Activated T-cell treated with anti-CD3 and anti-CD28 coated beads, Interleukin-2, amount 50 U/mL, for 4 hours (primary cell): ENCODE results near the gene FZD10. TPM values are rescaled to one million over a fixed set of nuclear protein-coding genes. Genes with fewer than 3 reads are reported as not detected.

ENCODE experiments used
- ATAC-seq, 2 donors: fragments of 200-7000 bp; cut with Tn5 transposase; one replicate each; pipeline ENCODE4 v1.10.0; 2021
- DNase-seq: peaks from one replicate; pipeline ENCODE4 v3.0.0-alpha.2; 2020
- H3K27me3 Mint-ChIP-seq: one replicate; pipeline ENCODE4 v1.8.0; 2021; ENCODE audit warnings: low read depth, mixed read lengths
- H3K36me3 Mint-ChIP-seq: one replicate; pipeline ENCODE4 v1.8.0; 2022; ENCODE audit warnings: mixed read lengths; ENCODE audit not compliant: insufficient read depth
- H3K4me1 Mint-ChIP-seq: one replicate; pipeline ENCODE4 v1.8.0; 2021; ENCODE audit warnings: low read depth, mixed read lengths
- H3K4me3 Mint-ChIP-seq: one replicate; pipeline ENCODE4 v1.8.0; 2021; ENCODE audit warnings: mild to moderate bottlenecking, moderate library complexity, mixed read lengths
- H3K9me3 Mint-ChIP-seq: one replicate; pipeline ENCODE4 v1.8.0; 2021; ENCODE audit warnings: mixed read lengths
- total RNA-seq, 3 donors: library from RNA; stranded (reverse); gene quantifications; one replicate each; pipeline ENCODE4 v1.2.1, GENCODE V29; 2021

FZD10 gene
- total RNA-seq, 3 donors from 2014 or later, result not detected

DNA sequence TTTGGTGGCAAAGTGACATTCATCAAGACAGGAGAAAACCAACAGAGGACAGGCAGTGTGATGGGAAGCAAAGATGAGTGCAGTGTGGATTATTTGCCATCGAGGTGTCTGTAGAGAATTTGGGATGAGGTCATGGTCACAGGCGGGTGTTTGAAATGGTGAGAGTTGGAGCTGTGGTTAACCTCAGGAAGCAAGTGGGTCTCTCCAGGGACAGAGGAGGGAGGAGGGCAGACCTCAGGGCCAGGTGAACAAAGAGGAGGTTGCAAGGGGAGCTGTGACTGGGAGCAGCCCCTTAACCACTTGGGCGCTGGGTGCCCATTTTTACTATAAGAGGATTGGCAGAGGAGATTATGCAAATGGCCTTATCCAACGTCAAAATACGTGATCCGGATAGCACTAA lies 7.0 kb downstream of the FZD10 start:
- no peaks in the 10 kb centered on the region for H3K36me3 Mint-ChIP-seq
- H3K9me3 Mint-ChIP-seq, result no peaks in the 10 kb centered on the region
- no peak for DNase-seq
- H3K4me3 Mint-ChIP-seq, result no peak overlapping the region
- peaks cover 27% of the 10 kb centered on the region for H3K27me3 Mint-ChIP-seq
- ATAC-seq, result no peak
- no peaks in the 10 kb centered on the region for H3K4me1 Mint-ChIP-seq

DNA sequence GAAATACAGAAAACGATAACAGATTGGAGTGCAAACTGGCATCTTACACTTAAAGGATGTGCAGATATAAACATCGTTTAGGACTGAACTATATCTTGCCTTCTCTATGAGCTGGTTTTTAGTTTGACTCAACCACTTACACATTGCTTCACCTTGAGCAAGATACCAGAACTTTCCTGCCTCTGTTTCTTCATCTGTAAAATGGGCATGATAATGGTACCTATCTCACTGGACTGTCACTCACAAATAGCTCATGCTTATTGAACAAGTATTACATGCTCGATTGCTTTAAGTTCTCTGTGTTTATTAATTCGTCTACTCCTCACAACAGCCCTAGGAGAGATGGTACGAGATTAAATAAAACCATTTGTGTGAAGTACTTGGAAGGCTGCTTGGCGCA lies 7.7 kb downstream of the FZD10 start:
- peaks cover 24% of the 10 kb centered on the region for H3K27me3 Mint-ChIP-seq
- no peak overlapping the region for H3K4me3 Mint-ChIP-seq
- ATAC-seq (no peak), DNase-seq (no peak)
- no peaks in the 10 kb centered on the region for H3K4me1 Mint-ChIP-seq
- no peaks in the 10 kb centered on the region for H3K36me3 Mint-ChIP-seq
- no peaks in the 10 kb centered on the region for H3K9me3 Mint-ChIP-seq

DNA sequence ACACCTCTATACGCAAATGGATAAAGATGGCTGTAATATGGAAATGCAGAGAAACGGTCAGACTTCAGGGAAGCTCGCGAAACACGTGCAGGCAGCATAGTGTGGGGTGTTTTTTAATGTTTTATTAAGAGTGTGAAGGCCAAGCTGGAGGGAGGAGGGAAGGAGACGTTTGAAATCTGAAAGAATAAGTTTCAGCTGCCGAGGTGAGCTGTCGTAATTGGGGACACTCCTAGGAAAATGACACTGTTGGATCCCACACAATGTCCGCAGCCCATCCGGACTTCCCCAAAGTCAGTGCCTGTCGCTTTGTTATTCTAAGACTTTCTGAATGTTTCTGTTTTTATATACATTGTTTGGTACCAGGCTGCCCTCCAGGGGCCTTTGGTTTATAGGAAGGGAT lies 8.3 kb downstream of the FZD10 start:
- Mint-ChIP-seq H3K4me1 (no peaks in the 10 kb centered on the region), H3K9me3 (no peaks in the 10 kb centered on the region), H3K27me3 (peaks cover 21% of the 10 kb centered on the region), H3K4me3 (no peak overlapping the region), H3K36me3 (no peaks in the 10 kb centered on the region)
- no peak for DNase-seq
- ATAC-seq, result no peak

DNA sequence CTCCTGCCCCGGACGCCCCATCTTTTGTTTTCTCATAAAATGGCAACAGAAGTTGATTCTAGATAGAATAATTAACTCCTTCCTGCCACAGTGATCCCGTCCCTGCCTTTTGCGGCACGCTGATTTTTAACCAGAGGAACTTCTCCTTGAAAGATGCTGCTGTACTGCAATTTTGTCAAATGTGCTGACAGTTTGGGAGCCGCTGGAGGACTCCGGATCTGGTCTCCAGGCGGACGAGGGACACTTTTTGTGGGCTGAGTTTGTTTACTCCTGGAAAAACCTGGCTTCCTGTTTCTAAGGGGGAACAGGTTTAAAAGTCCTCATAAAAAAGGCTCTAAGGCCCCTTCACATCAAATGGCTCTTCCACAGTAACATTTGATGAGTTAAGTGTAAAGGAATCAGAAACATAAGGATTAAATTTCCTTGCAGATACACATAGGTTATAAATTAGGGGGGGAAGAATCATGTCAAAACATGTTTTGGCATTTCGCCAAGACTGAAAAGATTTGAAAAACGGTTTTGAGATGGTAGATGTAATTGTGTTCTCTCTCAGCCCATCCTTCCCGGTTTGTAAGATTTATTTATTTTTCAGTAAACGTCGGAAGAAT lies 15.5 kb downstream of the FZD10 start:
- Mint-ChIP-seq H3K4me1 (no peaks in the 10 kb centered on the region), H3K9me3 (peaks cover 3% of the 10 kb centered on the region), H3K4me3 (no peak overlapping the region), H3K36me3 (no peaks in the 10 kb centered on the region), H3K27me3 (peaks cover 2% of the 10 kb centered on the region)
- ATAC-seq, result no peak
- DNase-seq, result no peak

DNA sequence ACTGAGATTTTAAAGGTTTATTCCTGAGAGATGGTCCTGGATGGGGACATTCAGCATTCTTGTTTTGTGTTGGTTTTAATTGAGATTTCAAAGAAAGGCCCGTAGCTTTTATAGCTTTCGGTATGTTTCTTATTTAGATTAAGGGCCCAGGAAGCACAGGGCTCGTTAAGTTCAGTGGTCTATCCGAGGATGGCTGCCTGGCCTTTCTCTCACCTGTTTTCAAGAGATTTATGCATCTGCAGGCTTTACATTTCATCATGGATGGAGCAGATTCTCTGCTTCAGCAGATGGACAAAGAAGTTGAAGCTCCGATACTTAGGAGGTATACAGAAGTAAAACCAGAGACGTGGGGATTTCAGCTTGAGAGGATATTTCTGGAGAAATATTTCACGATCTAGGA lies 16.0 kb downstream of the FZD10 start:
- Mint-ChIP-seq H3K27me3 (peaks cover 2% of the 10 kb centered on the region), H3K9me3 (peaks cover 3% of the 10 kb centered on the region), H3K36me3 (no peaks in the 10 kb centered on the region), H3K4me1 (no peaks in the 10 kb centered on the region), H3K4me3 (no peak overlapping the region)
- DNase-seq (no peak), ATAC-seq (no peak)

DNA sequence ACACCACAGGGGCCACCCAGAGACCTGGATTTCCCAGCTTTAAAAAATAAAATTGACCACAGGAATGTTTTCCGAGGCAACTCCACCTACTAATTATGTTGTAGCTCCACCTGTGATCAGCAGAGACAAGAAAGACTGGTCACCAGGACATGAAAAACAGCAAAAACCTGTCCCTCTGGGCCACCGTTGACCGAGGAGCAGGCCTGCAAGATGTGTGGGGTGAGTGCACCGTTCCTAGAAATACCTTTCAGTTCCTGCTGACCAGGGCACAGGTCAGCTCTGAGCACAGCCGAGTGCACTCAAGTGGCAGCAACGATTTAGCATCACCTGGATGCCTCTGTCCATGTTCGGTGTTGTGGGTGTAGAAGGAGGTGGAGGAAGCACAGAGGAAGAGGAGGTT lies 16.9 kb downstream of the FZD10 start:
- no peaks in the 10 kb centered on the region for H3K4me1 Mint-ChIP-seq
- peaks cover 4% of the 10 kb centered on the region for H3K27me3 Mint-ChIP-seq

DNA sequence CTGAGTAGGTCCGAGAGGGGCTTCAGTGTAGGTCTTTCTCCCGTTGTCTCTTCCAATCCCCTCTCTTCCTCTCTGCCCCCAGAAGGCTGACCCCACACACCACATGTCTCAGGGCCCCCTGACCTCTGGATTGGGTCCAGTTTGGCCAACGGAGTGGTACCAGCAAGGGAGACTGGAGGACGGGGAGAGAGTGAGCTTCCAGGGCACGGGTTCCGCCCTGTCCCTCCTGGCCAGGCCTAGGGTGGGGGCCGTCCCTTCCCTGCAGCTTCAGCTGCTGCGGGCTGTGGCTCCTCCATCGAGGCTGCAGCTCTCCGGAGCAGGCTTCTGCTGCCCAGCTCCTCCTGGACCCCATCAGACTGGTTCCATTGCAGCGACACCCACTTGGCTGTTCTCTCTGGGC lies 17.4 kb downstream of the FZD10 start:
- DNase-seq (no peak), ATAC-seq (no peak)
- peaks cover 4% of the 10 kb centered on the region for H3K27me3 Mint-ChIP-seq
- H3K36me3 Mint-ChIP-seq, result no peaks in the 10 kb centered on the region
- no peak overlapping the region for H3K4me3 Mint-ChIP-seq
- no peaks in the 10 kb centered on the region for H3K4me1 Mint-ChIP-seq
- H3K9me3 Mint-ChIP-seq, result peaks cover 3% of the 10 kb centered on the region

More for the DNA sequence above, 16.9 kb downstream of the FZD10 start:
- H3K36me3 Mint-ChIP-seq, result no peaks in the 10 kb centered on the region
- H3K4me3 Mint-ChIP-seq, result no peak overlapping the region
- DNase-seq (no peak), ATAC-seq (no peak)
- peaks cover 3% of the 10 kb centered on the region for H3K9me3 Mint-ChIP-seq

DNA sequence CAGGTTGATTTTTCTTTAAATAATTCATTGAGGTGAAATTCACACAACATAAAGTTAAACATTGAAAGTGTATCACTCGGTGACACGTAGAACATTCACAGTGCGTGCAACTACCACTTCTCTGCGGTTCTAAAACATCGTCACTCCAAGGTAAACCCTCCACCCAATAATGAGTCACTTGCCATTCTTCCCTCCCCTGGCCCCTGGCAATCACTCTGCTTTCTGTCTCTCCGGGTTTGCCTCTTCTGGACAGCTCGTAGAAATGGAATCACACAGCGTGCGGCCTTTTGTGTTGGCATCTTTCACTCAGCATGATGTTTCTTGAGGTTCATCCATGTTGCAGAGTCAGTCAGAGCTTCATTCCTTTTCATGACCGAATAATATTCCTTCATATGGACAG lies 18.9 kb downstream of the FZD10 start:
- Mint-ChIP-seq H3K4me1 (no peaks in the 10 kb centered on the region), H3K9me3 (peaks cover 3% of the 10 kb centered on the region), H3K27me3 (peaks cover 4% of the 10 kb centered on the region), H3K4me3 (no peak overlapping the region), H3K36me3 (no peaks in the 10 kb centered on the region)
- DNase-seq (no peak), ATAC-seq (no peak)

DNA sequence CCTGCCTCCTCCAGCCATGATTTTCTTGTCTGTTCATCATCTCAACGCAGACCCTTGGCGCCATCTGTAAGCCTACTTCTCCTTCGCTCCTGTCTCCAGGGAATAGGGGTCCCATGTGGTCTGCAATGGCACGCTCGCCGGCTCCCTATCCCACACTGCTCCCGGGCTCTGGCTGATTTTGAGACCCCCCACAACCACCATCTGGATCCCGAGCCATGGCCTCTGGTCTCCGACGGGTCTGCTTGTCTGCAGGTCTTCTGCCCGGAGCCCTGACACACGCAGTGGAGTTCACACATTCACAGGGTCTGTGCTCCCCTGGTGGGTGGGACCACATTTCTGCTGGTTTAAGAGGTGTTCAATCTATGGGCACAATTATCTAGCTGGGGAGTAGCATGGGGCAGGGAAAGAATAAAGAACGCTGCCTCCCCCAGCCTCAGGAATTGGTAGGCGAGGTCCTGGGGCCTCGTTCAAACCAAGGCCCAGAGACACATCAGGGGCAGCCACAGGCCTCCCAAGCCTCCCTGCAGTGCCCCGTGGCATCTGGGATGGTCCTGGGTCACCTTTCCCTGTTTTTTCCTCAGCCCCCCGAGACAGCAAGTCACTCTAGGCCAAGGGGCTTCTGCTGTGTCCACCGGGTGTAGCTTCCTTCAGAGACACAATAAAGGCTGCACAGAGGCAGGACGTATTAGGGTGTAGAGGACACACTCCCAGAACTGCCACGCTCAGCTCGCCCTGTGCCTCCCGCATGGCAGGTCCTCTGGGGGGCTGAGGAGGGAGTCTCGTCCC lies 21.5 kb downstream of the FZD10 start:
- DNase-seq (no peak), ATAC-seq (no peak)
- H3K27me3 Mint-ChIP-seq, result peaks cover 6% of the 10 kb centered on the region
- H3K4me3 Mint-ChIP-seq, result no peak overlapping the region
- no peaks in the 10 kb centered on the region for H3K36me3 Mint-ChIP-seq
- H3K4me1 Mint-ChIP-seq, result no peaks in the 10 kb centered on the region
- peaks cover 3% of the 10 kb centered on the region for H3K9me3 Mint-ChIP-seq

DNA sequence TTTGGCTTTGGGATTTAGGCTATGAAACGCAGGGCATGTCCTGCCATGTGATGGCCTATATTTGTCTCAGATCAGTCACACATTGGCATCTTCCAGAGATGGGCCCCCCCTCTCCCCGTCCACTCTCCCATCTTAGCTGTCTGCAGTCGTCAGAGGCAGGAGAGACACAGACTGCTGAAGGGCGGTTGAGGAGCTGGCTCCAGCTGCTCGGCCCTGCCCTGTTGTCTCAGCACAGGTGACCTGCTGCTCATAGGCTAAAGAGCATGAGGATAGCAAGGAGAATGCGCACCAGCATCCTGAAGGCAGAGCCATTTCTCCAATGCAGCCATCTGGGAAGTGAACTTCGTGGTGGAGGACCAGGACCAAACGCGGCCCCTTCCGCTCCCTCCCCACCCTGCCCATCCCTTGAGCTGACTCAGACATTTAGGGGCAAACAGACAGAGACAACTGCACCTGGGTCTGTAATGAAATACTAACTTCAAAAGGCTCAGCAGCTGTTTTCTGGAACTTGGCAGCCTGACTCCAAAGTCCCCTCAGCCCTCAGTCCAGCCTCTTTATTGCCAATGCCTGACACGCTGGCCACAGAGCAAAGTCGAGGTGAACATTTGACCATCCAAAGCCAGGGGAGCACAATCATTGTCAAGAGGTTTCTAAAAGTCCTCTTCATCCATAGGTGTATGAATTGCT lies 22.3 kb downstream of the FZD10 start:
- Mint-ChIP-seq H3K4me3 (no peak overlapping the region), H3K27me3 (peaks cover 4% of the 10 kb centered on the region), H3K36me3 (no peaks in the 10 kb centered on the region), H3K9me3 (peaks cover 3% of the 10 kb centered on the region), H3K4me1 (no peaks in the 10 kb centered on the region)
- no peak for ATAC-seq
- DNase-seq, result no peak

DNA sequence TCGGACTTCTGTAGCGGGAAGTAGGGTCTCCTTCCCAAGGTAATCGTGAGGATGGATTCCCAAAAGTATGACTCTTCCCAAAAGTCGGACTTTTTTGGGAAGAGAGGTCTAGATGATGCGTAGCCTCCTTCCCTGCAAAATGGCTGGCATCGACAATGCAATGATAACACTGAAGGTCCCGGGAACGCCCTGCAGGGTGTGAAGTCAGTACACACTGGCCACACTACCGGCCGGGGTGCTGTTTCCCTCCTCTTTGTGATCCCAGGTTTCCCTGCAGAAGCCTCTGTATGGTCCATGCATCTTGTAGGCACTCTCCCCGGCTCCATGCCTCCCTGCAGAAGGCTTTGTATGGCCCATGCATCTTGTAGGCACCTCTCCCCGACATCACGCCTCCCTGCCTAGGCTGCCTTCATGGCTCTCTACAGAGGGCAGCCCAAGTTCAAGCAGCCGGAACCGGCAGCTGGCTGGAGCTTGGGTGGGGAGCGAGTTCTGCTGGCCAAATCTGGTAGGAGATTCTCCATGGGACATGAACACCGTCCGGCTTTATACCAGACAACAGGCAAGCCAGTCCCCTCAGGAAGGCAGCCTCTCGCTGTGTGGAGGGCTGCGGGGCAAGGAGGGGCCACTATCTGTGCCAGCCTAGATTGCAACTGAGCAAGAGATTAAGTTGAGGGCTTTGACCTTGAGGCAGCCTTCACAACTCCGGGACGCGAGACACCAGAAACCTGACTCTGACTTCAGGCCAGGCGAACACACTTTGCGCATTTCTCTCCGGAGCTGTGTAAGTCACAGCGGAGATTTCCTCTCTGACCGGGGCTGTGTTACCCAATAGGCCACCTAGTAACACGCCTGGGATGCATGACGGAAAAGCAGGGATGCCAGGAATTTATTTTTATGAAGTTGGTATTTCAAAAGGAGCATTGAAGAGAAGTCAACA lies 23.5 kb downstream of the FZD10 start:
- H3K27me3 Mint-ChIP-seq, result peaks cover 4% of the 10 kb centered on the region
- peaks cover 3% of the 10 kb centered on the region for H3K9me3 Mint-ChIP-seq
- no peaks in the 10 kb centered on the region for H3K36me3 Mint-ChIP-seq
- ATAC-seq (no peak), DNase-seq (no peak)
- H3K4me1 Mint-ChIP-seq, result no peaks in the 10 kb centered on the region
- H3K4me3 Mint-ChIP-seq, result no peak overlapping the region

DNA sequence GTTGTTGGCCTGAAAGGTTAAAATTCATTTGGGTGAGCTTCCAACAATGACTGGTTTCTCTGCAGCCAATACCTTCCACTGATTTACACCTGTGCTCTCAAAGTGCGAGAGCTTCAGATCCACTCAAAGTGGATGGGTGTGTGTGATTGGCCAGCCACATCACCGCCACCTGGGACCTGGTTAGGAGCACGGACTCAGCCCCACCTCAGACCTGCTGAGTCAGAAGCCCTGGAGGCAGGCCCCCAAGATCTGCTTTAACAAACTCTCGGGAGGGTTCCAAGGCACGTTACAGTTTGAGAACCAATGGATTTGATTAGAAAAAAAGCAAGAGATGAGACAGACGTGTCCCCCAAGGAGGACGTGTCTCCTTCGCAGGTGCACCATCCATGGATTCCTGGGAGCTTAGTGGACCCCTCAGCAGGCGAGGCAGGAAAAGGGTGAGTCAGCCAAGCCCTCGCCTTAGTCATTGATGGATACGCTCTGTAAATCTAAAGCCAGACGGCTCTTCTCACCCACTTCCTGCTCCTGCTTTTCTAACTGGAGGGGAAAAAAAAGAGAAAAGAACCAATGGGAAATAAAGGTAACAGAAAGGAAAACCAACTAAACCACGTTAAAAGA lies 24.5 kb downstream of the FZD10 start:
- Mint-ChIP-seq H3K27me3 (peaks cover 4% of the 10 kb centered on the region), H3K9me3 (peaks cover 5% of the 10 kb centered on the region), H3K4me1 (no peaks in the 10 kb centered on the region), H3K36me3 (no peaks in the 10 kb centered on the region), H3K4me3 (no peak overlapping the region)
- DNase-seq, result no peak
- ATAC-seq, result no peak

DNA sequence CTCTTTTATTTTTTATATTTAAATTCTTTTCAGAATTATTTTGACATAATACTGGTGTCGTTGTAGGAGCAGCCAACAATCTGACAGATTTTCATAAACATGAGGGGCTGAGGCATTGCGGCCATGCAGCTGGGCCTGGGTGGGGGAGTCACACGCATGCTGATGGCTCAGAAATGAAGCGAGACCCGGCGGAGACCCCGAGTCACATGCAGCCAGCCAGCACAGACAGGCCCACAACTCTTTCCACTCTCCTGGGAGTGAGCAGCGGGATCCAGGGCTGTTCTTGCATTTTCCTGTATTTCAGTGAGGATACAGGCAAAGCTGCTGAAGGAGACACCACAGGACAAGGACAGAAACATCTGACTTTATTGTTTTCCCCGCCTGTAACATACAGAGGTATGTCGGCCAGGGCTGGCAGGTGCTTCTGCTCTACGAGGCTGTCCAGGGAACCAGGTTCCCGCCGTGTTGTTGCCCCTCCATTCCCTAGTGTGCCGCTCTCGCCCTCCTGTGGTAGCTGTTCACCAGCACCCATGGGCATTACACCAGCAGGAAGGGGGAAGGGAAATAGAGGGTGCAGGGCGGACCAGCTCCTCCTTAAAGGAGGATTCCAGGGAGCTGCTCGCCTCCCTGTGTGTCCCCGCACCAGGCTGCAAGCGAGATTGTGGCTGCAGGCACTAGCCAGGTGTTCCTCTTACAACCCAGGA lies 30.5 kb downstream of the FZD10 start:
- Mint-ChIP-seq H3K36me3 (no peaks in the 10 kb centered on the region), H3K27me3 (peaks cover 4% of the 10 kb centered on the region)

More for the DNA sequence above, 30.5 kb downstream of the FZD10 start:
- Mint-ChIP-seq H3K9me3 (peaks cover 8% of the 10 kb centered on the region), H3K4me1 (no peaks in the 10 kb centered on the region), H3K4me3 (no peak overlapping the region)
- DNase-seq (no peak), ATAC-seq (no peak)
